HUDEP-2 (cell line): Measurements from ENCODE around the gene TBC1D9.
"Not testable (repeated sequence)": the region's sequence is repeated elsewhere in the genome, so short reads cannot be mapped to it uniquely, and the experiment has no call there.

ENCODE experiments used
- DNase-seq, 76 experiments: peaks; one replicate each; lab custom pipeline; 2025; ENCODE audit not compliant: unreplicated experiment in 76 of 76; lab: John Stamatoyannopoulos, UW

The TBC1D9 gene

DNA sequence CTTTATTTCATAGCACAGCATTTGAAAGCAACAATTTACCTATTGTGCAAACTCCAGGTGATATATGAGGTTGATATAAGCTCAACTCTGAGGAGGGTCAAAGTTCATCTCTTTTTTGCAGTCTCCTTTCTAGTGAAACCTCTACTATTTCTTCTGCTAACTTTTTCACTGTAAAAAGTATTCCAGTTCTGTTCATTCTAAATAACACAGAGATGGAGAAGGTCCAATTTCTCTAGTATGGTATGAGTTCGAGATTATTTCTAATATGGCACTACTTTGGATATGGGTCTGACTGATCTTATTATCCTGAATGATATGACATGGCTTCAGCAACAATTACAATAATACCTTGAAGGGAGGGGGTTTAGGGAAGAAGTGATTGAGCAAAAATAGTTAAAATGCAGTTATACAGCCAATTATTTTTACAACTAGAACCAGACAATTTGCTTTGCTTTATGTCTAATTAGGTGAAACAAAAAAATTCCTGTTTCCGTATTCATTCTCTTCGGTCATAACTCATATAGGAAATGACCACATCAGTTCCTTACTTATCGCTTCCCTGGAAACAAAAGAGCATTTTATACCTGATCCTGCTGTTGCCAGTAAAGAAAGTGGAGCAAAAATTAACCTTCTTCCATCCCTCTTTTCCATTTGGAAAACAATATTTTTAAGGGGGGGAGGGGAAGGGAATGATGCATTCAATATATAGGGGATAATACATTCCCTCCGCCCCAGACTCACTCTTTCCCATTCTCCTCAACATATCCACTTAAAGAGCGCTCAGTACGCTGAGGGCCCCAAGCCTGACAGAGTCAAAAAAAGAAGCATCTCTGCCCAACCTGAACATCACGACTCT is 1.0 kb downstream of the TBC1D9 start:
- no peak for DNase-seq

DNA sequence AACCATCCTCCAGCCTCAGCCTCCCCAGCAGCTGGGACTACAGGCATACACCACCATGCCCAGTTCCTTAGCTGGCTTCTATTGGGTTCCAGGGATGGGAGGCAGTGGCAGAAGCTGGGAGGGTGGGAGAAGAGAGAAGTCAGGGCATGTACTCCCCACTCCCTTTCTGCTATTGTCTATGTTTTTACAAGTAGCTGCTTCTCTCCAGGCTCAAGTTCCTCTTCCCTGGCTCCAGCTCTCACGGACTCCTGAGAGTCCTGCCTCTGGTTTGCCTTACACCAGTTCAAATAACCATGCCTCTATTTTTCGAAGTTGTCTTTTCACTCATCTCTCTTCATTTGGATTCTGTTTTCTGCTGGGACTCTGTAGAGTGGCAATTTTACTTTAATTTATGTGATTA is 2.9 kb downstream of the TBC1D9 start:
- no peak for DNase-seq

DNA sequence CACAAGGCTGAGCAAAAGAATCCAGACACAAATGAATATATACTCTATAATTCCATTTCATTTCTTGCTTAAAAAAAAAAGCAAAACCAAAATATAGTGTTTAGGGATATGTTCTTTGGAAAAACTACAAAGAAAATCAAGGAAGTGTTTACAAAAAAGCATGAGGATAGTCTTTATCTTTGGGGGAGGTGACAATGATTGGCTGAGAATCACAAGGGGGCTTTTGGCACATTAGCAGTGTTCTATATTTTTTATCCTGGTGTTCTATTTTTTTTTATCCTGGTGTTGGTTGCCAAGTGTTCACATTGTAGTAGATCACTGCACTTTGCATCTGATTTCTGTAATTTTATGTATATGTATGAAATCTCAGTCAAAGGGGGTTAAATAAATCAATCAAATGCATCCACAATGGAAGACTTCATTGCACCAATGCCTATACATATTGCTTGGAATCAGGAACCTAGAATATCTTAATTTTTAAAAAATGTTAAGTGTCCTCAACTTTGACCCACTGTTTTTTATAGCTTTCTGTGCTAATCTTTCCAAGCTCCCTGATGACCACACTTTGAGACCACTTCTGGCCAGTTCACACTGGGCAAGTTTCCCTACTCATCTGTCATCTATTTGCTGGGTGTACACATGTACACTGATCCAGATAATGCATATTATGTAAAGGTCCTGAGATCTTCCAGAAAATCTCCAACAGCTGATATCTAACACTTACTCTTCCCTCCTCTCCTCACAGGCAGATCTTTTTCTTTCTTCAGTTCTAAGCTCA is 3.7 kb downstream of the TBC1D9 start:
- DNase-seq = no peak

DNA sequence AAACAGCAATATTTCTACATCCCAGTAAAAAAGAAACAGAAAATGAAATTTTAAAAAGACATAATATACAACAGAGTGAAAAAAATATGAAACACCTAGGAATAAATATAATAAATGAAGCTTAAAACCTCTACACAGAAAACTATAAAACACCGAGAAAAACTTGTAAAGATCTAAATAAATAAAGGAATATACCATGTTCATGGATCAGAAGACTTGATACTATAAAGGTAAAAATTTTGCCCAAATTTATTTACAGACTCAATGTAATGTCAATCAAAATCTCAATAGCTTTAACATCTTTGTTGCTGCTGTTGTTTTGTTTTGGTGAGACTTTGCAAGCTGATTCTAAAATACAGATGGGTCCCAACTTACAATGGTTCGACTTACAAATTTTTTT is 5.7 kb downstream of the TBC1D9 start:
- DNase-seq = no peak

DNA sequence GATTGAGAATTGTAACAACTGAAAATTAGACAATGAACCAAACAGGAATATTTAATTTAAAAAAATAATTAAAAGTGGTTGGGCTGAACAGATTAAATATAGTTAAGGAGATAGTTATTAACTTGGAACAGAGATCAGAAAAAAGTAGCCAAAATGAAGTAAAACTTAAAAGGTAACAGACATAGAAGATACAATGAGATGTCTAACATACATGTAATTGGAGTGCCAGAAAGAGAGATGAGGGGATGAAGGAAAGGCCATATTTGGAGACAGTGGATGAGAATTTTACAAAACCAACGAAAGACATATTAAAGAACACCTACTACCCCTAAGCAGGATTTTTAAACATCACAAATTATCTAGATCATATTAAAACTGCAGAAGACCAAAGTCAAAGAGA is 8.0 kb downstream of the TBC1D9 start:
- no peak for DNase-seq

DNA sequence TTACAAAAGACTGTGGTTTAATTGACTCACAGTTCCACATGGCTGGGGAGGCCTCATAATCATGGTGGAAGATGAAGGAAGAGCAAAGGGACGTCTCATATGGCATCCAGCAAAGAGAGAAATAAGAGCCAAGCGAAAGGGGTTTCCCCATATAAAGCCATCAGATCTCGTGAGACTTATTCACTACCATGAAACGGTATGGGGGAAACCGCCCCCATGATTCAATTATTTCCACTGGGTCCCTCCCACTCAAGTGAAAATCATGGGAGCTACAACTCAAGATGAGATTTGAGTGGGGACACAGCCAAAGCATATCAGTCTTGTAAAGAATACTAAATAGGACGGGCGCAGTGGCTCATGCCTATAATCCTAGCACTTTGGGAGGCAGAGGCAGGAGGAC is 9.6 kb downstream of the TBC1D9 start:
- DNase-seq = not testable (repeated sequence)

DNA sequence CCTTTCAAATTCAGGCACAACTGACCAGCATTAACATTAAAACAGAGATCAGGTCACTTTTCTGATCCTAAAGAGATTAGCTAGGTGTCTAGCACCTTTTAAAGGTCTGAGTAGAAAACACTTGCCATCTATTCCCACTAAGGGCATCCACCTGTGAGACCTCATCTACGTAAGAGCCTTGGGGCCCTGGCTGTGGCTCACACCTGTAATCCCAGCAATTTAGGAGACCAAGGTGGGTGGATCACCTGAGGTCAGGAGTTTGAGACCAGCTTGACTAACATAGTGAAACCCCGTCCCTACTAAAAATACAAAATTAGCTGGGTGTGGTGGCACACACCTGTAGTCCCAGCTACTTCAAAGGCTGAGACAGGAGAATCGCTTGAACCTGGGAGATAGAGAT is 11.8 kb downstream of the TBC1D9 start:
- no peak for DNase-seq

DNA sequence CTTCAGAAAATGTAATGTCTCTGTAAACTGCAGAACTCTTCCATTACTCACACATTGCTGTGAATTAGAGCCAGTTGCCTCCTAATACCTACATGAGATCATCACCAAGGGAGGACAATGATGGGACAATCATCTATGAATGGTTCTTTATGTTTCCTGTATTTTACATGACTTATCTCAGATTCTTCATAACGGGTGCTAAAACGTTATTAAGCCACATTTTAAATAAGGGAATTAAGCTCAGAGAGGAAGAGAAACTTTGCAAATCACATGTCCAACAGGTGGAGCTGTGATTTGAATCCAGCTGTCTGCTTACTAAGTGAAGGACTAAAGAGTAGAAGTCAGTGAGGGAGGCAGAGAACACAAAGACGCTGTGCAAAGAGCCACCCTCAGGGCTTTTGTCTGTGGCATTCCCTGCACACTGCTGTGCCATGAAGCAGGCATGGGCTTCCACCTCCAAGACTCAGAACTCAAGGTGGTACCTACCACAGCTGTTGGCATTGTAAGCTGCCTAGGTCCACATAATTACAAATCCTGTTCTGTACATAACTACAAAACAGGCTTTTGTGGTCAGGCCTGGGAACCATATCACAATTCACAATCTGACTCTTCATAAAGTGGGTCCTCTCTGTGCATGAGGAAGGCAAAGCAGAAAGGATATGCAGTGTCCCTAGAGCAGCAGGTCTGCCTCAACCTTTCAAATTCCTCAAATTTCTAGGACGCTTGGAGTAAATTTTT is 12.8 kb downstream of the TBC1D9 start:
- no peak for DNase-seq

DNA sequence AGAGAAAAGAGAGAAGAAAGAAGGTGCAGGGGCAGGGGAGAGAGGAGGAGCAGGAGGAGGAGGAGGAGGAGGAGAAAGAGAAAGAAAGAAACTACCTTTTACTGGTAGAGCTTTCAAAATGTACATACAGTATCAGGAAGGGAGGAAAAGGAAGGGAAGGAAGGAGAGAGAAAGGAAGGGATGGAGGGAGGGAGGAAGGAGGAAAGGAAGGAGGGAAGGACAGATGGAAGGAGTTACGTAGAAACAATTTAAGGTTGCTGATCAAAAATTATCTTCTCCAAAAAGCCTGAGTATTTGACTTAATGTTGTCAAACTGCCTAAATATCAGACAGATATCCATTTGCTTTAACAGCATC is 13.4 kb downstream of the TBC1D9 start:
- DNase-seq = no peak

DNA sequence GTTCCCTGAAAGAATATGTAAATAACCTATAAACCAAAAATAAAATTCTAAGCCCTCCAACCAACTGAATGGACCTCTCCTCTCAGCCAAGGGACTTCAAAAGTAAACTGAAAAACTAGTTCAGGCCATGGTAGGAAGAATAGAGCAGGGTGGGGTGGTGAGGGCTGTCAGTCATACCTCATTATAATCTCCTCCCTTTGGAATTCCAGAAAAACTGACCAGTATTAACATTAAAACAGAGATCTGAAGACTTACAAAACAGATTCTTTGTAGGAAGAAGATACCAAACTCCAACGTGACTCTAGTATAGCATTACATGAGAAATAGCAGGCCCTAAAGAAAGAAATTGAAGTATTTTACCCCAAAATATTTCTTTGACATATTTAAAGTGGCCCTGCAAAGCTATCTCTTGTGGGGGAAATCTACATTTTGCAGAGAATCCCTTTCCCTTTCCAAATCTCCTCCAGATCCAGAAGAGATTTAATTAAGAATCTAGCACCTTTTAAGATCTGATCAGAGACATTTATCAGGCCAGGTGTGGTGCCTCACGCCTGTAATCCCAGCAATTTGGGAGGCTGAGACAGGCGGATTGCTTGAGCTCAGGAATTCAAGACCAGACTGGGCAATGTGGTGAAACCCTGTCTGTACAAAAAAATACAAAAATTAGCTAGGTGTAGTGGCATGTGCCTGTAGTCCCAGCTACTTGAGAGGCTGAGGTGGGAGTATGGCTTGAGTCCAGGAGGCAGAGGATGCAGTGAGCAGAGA is 15.1 kb downstream of the TBC1D9 start:
- no peak for DNase-seq

DNA sequence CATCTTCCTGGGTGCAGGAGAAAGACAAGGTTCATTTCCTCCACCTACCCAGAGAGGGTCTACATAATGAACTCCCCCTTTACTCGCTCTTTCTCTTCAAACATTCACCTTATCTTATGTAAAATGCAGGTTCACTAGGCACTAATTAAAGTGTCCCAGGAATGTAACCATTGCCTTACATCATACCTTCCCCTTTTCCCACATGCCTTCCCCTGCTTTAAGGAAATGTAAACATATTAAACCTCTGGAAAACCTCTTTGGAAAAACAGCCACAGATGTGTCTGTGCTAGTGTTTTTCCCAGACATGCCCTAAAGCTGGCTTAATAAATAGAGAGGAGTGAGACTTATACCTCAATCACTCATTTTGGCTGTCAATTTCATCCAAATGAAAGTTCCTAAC is 15.8 kb downstream of the TBC1D9 start:
- no peak for DNase-seq

DNA sequence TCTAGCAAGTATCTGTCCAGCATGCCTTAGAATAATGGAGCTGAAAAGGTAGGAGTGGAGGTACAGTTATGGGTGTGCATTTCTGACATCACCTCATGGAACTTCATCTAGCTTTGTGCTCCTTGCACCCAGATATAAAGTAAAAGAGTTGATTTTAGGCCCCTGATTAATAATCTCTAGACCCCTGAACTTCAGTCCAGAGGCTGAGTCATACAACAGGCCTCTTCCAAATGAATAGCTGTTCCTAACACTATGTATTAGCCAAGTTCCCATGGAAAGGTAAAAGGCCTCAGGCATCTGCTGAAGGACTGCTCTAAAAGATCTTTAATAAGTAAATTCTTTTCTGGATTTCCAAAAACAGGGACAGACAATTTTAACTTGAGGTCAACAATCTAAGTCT is 16.2 kb downstream of the TBC1D9 start:
- no peak for DNase-seq

DNA sequence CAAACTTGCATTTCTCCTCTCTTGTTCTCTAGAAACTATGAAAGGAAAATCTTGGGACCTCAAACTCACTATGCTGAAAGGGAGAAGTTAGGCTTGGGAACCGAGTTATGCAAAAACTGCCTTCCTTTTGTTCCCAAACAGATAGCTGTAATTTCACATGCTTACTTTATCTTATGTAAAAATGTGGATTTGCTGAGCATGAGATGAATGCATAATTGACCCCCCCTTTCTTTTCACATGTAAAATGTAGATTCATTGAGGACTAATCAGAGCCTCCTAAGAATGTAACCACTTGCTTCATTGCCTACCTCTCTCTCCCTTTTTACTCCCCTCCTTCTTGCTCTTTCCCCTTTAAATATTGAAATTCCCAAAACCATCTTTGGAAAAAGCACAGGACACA is 18.0 kb downstream of the TBC1D9 start:
- DNase-seq = no peak

DNA sequence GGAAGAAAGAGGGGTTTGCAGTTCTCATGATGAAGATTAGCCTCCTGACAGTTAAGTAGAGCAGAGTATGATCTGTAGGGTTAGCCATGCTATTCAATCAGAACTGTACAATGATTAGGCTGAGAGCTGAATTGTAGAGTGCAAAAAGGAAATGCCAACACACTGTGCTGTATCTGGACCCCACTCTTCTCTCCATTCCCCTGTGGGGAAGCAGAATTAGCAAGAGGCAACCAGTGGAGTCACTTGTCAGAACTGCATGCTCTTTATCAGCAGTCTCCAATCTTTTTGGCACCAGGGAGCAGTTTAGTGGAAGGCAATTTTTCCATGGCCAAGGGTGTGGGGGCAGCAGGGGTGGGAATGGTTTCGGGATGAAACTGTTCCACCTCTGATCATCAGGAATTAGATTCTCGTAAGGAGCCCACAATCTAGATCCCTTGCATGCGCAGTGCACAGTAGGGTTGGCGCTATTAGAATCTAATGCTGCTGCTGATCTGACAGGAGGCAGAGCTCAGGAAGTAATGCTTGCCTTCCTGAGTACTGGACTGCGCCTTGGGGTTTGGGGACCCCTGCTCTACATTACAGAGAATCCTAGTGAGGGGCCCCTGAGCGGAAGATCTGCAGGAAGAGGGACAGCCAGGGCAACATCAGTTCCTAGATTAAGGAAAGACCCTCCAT is 19.4 kb downstream of the TBC1D9 start:
- no peak for DNase-seq

DNA sequence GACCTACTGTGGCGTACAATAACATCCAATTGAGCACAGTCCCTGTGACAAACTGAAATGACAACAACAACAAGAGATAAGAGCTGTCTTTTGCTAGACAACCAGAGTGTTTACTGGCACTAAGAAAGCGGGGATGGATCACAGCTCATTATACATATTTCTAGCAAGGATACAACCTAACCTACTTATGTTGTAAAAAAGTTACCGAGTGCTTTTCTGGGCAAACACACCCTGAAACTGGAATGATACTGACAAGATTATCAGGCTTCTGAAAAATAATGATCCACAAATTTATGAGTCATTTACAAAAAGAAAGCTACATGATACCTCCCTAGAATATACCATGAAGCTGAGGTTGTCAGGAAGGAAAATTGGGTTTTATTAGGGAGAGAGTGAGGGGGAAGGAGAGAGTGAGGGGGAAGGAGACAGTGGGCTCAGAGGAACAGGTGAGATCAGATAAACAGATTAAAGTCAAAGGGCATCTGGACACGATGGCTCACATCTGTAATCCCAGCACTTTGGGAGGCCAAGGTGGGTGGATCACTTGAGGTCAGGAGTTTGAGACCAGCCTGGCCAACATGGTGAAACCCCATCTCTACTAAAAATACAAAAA is 20.3 kb downstream of the TBC1D9 start:
- DNase-seq = no peak

DNA sequence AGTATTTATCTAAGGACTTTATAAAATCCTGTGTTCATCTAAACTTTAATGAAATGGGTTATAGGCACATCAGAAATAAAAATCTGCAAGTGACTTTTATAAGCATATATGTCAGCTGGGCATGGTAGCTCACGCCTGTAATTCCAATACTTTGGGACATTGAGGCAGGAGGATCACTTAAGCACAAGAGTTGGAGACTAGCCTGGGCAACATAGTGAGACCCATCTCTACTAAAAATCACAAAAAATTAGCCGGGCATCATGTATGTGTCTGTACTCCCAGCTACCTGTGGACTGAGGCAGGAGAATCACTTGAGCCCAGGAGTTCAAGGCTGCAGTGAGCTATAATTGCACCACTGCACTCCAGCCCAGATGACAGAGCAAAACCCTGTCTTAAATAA is 20.9 kb downstream of the TBC1D9 start:
- DNase-seq = no peak

DNA sequence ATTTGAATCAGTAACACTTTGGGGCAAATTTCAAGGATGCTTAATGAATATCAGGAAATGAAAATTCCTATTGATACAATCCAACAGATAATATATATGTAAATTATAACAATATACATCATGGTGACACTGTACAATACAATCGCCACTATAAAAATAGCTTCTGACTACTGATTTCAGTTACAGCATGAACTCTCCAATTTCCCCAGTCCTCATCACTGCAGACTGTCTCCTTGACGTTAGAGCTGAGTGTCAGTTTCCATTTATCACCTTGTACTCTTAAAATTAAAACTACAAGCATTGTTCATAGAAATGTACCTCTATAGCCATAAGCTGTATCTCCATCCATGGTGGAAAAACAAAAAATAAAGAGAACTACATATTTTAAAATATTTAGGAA is 23.4 kb downstream of the TBC1D9 start:
- no peak for DNase-seq

DNA sequence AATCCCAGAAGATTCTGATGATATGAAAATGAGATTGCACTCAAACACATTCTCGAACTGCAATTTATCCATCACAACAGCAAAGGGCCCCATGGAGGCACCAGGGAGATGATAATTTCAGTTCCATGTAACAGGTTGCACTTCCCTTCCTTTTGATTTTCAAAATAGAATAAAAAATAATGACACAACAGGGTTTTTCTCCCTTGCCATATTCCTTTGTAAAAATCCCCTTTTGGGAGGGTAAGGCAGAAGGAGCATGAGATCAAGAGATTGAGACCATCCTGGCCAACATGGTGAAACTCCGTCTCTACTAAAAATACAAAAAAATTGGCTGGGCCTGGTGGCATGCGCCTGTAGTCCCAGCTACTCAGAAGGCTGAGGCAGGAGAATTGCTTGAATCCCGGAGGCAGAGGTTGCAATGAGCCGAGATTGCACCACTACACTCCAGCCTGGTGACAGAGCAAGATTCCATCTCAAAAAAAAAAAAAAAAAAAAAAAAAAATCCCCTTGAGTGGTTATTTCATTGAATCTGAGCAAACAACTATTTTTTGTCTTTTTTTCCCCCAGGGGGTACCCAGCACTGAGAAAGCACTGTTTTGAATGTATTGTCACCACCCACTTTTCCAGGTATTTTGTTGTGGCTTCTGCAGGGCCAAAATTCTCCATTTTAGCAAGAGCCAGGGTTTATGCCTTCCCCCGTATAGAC is 26.7 kb downstream of the TBC1D9 start:
- no peak for DNase-seq

DNA sequence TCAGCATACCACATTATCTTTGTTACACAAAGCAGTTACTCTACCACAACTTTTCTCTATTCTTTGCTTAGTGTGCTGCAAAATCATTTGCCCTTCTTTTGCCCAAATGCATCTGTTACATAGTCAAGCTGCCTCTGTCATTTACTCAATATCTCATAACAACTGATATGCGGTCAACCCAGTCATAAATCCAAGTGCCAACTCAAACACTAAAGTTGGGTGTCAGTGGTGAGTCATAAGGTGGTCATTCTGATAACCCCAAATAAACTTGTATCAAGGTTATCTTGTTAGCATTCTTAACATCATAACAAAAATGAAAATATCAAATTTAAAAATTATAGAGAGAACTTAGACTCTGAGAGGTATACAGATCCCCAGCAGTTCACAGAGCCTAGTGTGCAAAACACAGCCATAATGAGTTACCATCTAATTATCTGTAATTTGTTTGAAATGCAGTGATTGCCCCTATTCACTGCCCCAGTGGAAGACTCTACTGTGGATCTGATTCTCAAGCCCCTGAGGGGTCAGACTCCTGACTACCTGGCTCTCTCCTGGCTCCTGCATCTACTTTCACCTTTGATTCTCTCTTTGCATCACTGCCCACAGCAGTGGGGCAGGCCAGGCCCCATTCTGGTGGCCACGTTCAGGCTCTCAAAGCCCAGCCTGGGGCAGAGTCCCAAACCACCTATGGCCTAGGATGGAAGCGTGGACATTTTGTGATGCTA is 29.2 kb downstream of the TBC1D9 start:
- DNase-seq = no peak
